Hepatocyte (in vitro differentiated cells): ENCODE results near the gene ULK2. TPM values are rescaled to one million over a fixed set of nuclear protein-coding genes. Genes with fewer than 3 reads are reported as not detected.

Source experiments
- DNase-seq: peaks from one replicate; pipeline ENCODE4 v3.0.0-alpha.2; 2016; ENCODE audit warnings: low spot score
- H2AFZ ChIP-seq: fragments of 200-600 bp; sonication (generic); 2 replicates; pipeline ENCODE4 v1.6.0; 2016; ENCODE audit warnings: antibody characterized with exemption, mild to moderate bottlenecking
- H3K27ac ChIP-seq: fragments of 200-600 bp; sonication (generic); 2 replicates; pipeline ENCODE4 v1.5.1; 2016; ENCODE audit warnings: mild to moderate bottlenecking
- H3K27me3 ChIP-seq: fragments of 200-600 bp; sonication (generic); 2 replicates; pipeline ENCODE4 v1.6.1; 2016
- H3K36me3 ChIP-seq: fragments of 200-600 bp; sonication (generic); replicated peaks from 2 replicates; pipeline ENCODE4 v1.5.1; 2016; ENCODE audit warnings: low read depth; ENCODE audit not compliant: insufficient read depth
- H3K4me1 ChIP-seq: fragments of 200-600 bp; sonication (generic); 2 replicates; pipeline ENCODE4 v1.5.1; 2016; ENCODE audit warnings: mild to moderate bottlenecking, moderate library complexity; ENCODE audit not compliant: insufficient read depth
- H3K4me2 ChIP-seq: fragments of 200-600 bp; sonication (generic); 2 replicates; pipeline ENCODE4 v1.6.0; 2016
- H3K4me3 ChIP-seq: fragments of 200-600 bp; sonication (generic); 2 replicates; pipeline ENCODE4 v1.5.1; 2016; ENCODE audit warnings: mild to moderate bottlenecking
- H3K79me2 ChIP-seq: fragments of 200-600 bp; sonication (generic); 2 replicates; pipeline ENCODE4 v1.6.0; 2017; ENCODE audit warnings: mild to moderate bottlenecking
- H3K9me2 ChIP-seq: fragments of 200-600 bp; sonication (generic); replicated peaks from 2 replicates; pipeline ENCODE4 v1.6.0; 2017; ENCODE audit warnings: mild to moderate bottlenecking; ENCODE audit not compliant: insufficient read depth
- H3K9me3 ChIP-seq: fragments of 200-600 bp; sonication (generic); 2 replicates; pipeline ENCODE4 v1.5.1; 2016; ENCODE audit warnings: low read depth, mild to moderate bottlenecking
- H4K20me1 ChIP-seq: fragments of 200-600 bp; sonication (generic); 2 replicates; pipeline ENCODE4 v1.6.0; 2016; ENCODE audit warnings: mild to moderate bottlenecking; ENCODE audit not compliant: insufficient read depth, poor library complexity, severe bottlenecking
- CTCF ChIP-seq: fragments of 200-600 bp; sonication (generic); IDR thresholded peaks from 2 replicates; pipeline ENCODE4 v1.5.1; 2016; ENCODE audit warnings: antibody characterized with exemption, mild to moderate bottlenecking; ENCODE audit not compliant: poor library complexity
- EZH2 ChIP-seq: fragments of 200-600 bp; sonication (generic); IDR thresholded peaks from 2 replicates; pipeline ENCODE4 v1.6.1; 2016; ENCODE audit warnings: antibody characterized with exemption, mild to moderate bottlenecking, borderline replicate concordance
- EZH2phosphoT487 ChIP-seq: fragments of 200-600 bp; sonication (generic); IDR thresholded peaks from one replicate; pipeline ENCODE4 v1.6.1; 2018; ENCODE audit warnings: antibody characterized with exemption, mild to moderate bottlenecking, low read depth, moderate library complexity; ENCODE audit not compliant: unreplicated experiment, severe bottlenecking
- WGBS: methylation state at CpG from one replicate; pipeline ENCODE4 v1.1.6; 2016; ENCODE audit warnings: low lambda C conversion rate; ENCODE audit errors: missing lambda C conversion rate; 5-methylcytosine and 5-hydroxymethylcytosine counted together
- polyA plus RNA-seq: library from polyadenylated mRNA; unstranded; fragments of >200 nt; fragmentation: Nextera tagmentation; extraction: Ambion mirVana; gene quantifications from 2 replicates; pipeline ENCODE4 v1.2.1, GENCODE V29; 2016
- total RNA-seq: library from RNA; depleted of rRNA; stranded (reverse); fragments of >200 nt; gene quantifications from 2 replicates; pipeline ENCODE4 v1.2.3, GENCODE V29; 2014

Gene ULK2
- total and polyA plus RNA-seq, 2 experiments from 2014 or later, result 10.6 to 18.0 TPM

- Histone ChIP-seq H3K79me2 (no peaks in the 10 kb centered on the region), H3K4me3 (no peak overlapping the region), H3K9me3 (no peaks in the 10 kb centered on the region), H3K36me3 (no peaks in the 10 kb centered on the region), H3K27me3 (no peaks in the 10 kb centered on the region), H3K4me1 (no peaks in the 10 kb centered on the region), H3K9me2 (no peaks in the 10 kb centered on the region), H3K4me2 (no peak overlapping the region), H3K27ac (no peak overlapping the region), H4K20me1 (no peaks in the 10 kb centered on the region), H2AFZ (no peak overlapping the region)
- DNase-seq, result no peak
- 89% methylated on average over 4 of the region's 4 CpGs for WGBS
- TF ChIP-seq EZH2 (no peak), EZH2phosphoT487 (no peak), CTCF (no peak)
Observed at GRCh38 chr17:19880393-19880792, 12.7 kb upstream of the ULK2 start.

- TF ChIP-seq EZH2phosphoT487 (no peak), EZH2 (no peak), CTCF (no peak)
- no peaks in the 10 kb centered on the region for H3K9me3 ChIP-seq
- H3K36me3 ChIP-seq, result no peaks in the 10 kb centered on the region
- no peak overlapping the region for H3K27ac ChIP-seq
- H3K4me1 ChIP-seq, result no peaks in the 10 kb centered on the region
- no peak overlapping the region for H3K4me3 ChIP-seq
- H3K4me2 ChIP-seq, result no peak overlapping the region
- WGBS, result 57% methylated on average over 6 of the region's 6 CpGs
- no peak for DNase-seq
- H3K9me2 ChIP-seq, result no peaks in the 10 kb centered on the region
- no peaks in the 10 kb centered on the region for H4K20me1 ChIP-seq
- H2AFZ ChIP-seq, result no peak overlapping the region
- no peaks in the 10 kb centered on the region for H3K27me3 ChIP-seq
- no peaks in the 10 kb centered on the region for H3K79me2 ChIP-seq
Observed at GRCh38 chr17:19877364-19877945, 9.7 kb upstream of the ULK2 start.

- Histone ChIP-seq H3K9me3 (no peaks in the 10 kb centered on the region), H3K4me3 (no peak overlapping the region), H3K9me2 (no peaks in the 10 kb centered on the region), H3K79me2 (no peaks in the 10 kb centered on the region), H3K4me2 (no peak overlapping the region), H4K20me1 (no peaks in the 10 kb centered on the region), H3K27me3 (no peaks in the 10 kb centered on the region), H3K27ac (no peak overlapping the region), H3K36me3 (no peaks in the 10 kb centered on the region), H3K4me1 (no peaks in the 10 kb centered on the region), H2AFZ (no peak overlapping the region)
- 89% methylated on average over 13 of the region's 13 CpGs for WGBS
- no peak for DNase-seq
- TF ChIP-seq EZH2, result no peak
- no peak for TF ChIP-seq EZH2phosphoT487
- TF ChIP-seq CTCF, result no peak
Observed at GRCh38 chr17:19876529-19877161, 8.9 kb upstream of the ULK2 start.
